Vagina (tissue), 2 donors: Measurements from ENCODE around the gene UPK1B. TPM values are rescaled to one million over a fixed set of nuclear protein-coding genes. Genes with fewer than 3 reads are reported as not detected.

Source experiments
- DNase-seq, 2 donors: peaks; one replicate each; pipeline ENCODE4 v3.0.0-alpha.2; 2017; ENCODE audit errors: extremely low spot score in 2 of 2
- H3K27ac ChIP-seq: fragments of 200-600 bp; sonication (generic); one replicate; pipeline ENCODE4 v1.5.1; 2019
- H3K27me3 ChIP-seq: fragments of 200-600 bp; sonication (generic); one replicate; pipeline ENCODE4 v1.5.1; 2019
- H3K36me3 ChIP-seq, 2 donors: fragments of 200-600 bp; sonication (generic); one replicate each; pipeline ENCODE4 v1.5.1; 2017 to 2019
- H3K4me1 ChIP-seq: fragments of 200-600 bp; sonication (generic); one replicate; pipeline ENCODE4 v1.5.1; 2019
- H3K4me3 ChIP-seq, 2 donors: fragments of 200-600 bp; sonication (generic); 1 replicate in 1 of 2; 2 replicates in 1 of 2; pipeline ENCODE4 v1.5.1; 2016 to 2019
- H3K9me3 ChIP-seq: fragments of 200-600 bp; sonication (generic); one replicate; pipeline ENCODE4 v1.5.1; 2019
- POLR2A ChIP-seq, 2 donors: fragments of 450-650 bp; IDR thresholded peaks; one replicate each; pipeline ENCODE4 v1.6.1; 2017; ENCODE audit warnings: antibody characterized with exemption in 2 of 2, mild to moderate bottlenecking in 2 of 2, moderate library complexity in 2 of 2
- POLR2AphosphoS5 ChIP-seq, 2 donors: sonication (generic); formaldehyde crosslinking; IDR thresholded peaks; one replicate each; pipeline ENCODE4 v1.9.0; 2017; ENCODE audit warnings: antibody characterized with exemption in 2 of 2, mild to moderate bottlenecking in 2 of 2, low read depth in 1 of 2; ENCODE audit not compliant: insufficient read depth in 1 of 2
- intact Hi-C: fragments of 100-400 bp; cut with DNase I; formaldehyde crosslinking; loops from one replicate; pipeline ENCODE4 v1.15.1; 2023
- total RNA-seq: library from RNA; depleted of rRNA; stranded (reverse); fragments of >200 nt; gene quantifications from one replicate; pipeline ENCODE4 v1.2.3, GENCODE V29; 2016
- TF ChIP-seq, protein P1 (sequence below), 3 experiments: fragments of 450-650 bp in 2 of 3; fragments of 200-600 bp in 1 of 3; sonication (generic) in 1 of 3; IDR thresholded peaks; one replicate each; pipeline ENCODE4 v1.5.1; 2017 to 2019; ENCODE audit warnings: antibody characterized with exemption in 3 of 3, mild to moderate bottlenecking in 2 of 3, moderate library complexity in 2 of 3

Gene UPK1B
- total RNA-seq, 1 donor from 2014 or later: not detected

GRCh38 chr3:119222391-119222790 is 49.0 kb downstream of the UPK1B start:
- intact Hi-C loops: no loop called here
- Histone ChIP-seq H3K9me3 (no peaks in the 10 kb centered on the region), H3K27ac (no peak overlapping the region), H3K27me3 (no peaks in the 10 kb centered on the region), H3K4me3 (no peak overlapping the region), H3K4me1 (no peaks in the 10 kb centered on the region), H3K36me3 (peaks cover 0 to 67% of the 10 kb centered on the region in 2 donors)
- no peak for TF ChIP-seq POLR2A (IDR thresholded peaks at IDR 0.05)
- TF ChIP-seq, protein P1, sequence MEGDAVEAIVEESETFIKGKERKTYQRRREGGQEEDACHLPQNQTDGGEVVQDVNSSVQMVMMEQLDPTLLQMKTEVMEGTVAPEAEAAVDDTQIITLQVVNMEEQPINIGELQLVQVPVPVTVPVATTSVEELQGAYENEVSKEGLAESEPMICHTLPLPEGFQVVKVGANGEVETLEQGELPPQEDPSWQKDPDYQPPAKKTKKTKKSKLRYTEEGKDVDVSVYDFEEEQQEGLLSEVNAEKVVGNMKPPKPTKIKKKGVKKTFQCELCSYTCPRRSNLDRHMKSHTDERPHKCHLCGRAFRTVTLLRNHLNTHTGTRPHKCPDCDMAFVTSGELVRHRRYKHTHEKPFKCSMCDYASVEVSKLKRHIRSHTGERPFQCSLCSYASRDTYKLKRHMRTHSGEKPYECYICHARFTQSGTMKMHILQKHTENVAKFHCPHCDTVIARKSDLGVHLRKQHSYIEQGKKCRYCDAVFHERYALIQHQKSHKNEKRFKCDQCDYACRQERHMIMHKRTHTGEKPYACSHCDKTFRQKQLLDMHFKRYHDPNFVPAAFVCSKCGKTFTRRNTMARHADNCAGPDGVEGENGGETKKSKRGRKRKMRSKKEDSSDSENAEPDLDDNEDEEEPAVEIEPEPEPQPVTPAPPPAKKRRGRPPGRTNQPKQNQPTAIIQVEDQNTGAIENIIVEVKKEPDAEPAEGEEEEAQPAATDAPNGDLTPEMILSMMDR (IDR thresholded peaks at IDR 0.05): no peak
- no peak for TF ChIP-seq POLR2AphosphoS5 (IDR thresholded peaks at IDR 0.05; ENCODE audit: insufficient read depth in 1 of 2, low read depth in 1 of 2)
- DNase-seq: no peak

DNA sequence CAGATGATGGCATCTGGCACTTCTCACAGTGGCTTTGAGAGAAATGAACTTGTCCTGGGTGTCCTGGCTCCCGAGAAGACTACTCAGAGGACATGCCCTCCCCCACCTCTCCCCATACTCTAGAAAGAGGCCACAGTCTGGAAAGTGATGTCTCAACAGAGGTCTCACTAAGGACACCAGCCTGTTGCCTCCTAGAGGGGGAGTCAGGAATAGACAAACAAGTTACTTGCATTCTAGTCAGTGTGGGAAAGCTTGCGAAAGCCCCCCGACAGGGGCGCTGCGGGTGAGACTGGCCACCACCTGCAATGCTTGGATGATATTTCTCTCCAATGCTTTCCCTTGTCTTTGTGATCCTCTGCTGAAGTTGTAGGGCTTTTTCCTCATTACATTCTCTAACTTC is 50.1 kb downstream of the UPK1B start:
- Histone ChIP-seq H3K27ac (no peak overlapping the region), H3K4me3 (no peak overlapping the region), H3K9me3 (no peaks in the 10 kb centered on the region), H3K27me3 (no peaks in the 10 kb centered on the region), H3K4me1 (no peaks in the 10 kb centered on the region), H3K36me3 (peaks cover 0 to 56% of the 10 kb centered on the region in 2 donors)
- no peak for TF ChIP-seq POLR2AphosphoS5 (IDR thresholded peaks at IDR 0.05; ENCODE audit: insufficient read depth in 1 of 2, low read depth in 1 of 2)
- no peak for TF ChIP-seq POLR2A (IDR thresholded peaks at IDR 0.05)
- TF ChIP-seq, protein P1 (IDR thresholded peaks at IDR 0.05): no peak
- DNase-seq: no peak
- intact Hi-C loops: no loop called here

DNA sequence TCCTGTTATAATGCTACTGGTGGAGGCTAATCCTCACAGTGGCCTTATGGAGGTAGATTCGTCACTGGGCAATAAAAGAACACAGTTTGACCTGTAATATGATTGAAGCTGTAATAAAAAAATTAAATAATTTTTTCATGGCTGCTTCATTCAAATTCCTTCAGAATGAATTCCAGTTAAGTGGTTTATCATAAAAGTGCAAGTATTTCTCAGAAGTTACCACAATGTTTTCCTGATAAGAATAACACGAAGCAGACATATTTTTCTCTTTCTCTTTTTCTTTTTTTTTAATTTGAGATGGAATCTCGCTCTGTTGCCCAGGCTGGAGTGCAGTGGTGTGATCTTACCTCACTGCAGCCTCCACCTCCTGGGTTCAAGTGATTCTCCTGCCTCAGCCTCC is 51.7 kb downstream of the UPK1B start:
- TF ChIP-seq, protein P1 (IDR thresholded peaks at IDR 0.05): no peak
- TF ChIP-seq POLR2A (IDR thresholded peaks at IDR 0.05) (no peak), POLR2AphosphoS5 (IDR thresholded peaks at IDR 0.05; ENCODE audit: insufficient read depth in 1 of 2, low read depth in 1 of 2) (no peak)
- Histone ChIP-seq H3K9me3 (no peaks in the 10 kb centered on the region), H3K4me3 (no peak overlapping the region), H3K27me3 (no peaks in the 10 kb centered on the region), H3K36me3 (peaks cover 0 to 55% of the 10 kb centered on the region in 2 donors), H3K4me1 (no peaks in the 10 kb centered on the region), H3K27ac (no peak overlapping the region)
- DNase-seq: no peak
- intact Hi-C loops: no loop called here

DNA sequence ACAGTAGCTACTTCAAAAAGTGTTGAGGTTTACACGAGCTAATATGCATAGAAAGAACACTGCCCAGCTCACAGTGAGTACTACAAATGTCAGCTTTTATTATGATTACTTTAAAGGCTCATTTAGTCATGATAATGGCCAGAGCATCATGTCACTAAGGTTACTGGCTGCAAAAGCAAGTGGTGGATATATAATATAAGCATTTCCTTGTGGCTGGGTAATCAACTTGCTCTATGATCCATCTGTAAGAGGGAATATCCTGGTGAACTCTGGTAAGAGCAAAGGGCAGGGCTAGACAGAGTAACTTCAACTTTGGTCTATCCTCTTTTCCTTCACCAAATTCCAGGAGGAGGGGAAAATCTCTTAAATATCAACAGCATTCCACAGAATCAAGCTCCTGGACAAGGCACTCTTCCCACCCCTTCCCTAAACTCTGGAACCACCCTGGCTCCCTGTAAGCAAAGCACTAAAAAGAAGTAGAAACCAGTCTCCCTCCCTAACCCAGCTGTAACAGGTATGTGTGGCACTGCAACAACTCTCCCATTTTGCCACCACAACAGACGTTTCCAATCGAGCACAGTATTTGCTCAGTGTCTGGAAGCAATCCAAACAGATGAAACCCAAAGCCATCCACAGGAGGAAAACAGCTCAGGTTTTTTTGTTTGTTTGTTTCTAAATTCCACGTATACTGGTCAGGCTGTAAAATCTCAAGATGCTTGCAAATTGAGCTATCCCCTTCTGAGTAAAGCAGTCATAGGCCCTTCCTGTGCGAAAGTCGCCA is 53.9 kb downstream of the UPK1B start:
- no peak for DNase-seq
- Histone ChIP-seq H3K36me3 (peaks cover 0 to 43% of the 10 kb centered on the region in 2 donors), H3K4me3 (no peak overlapping the region), H3K9me3 (no peaks in the 10 kb centered on the region), H3K4me1 (no peaks in the 10 kb centered on the region), H3K27ac (no peak overlapping the region), H3K27me3 (no peaks in the 10 kb centered on the region)
- intact Hi-C loops: no loop called here
- TF ChIP-seq POLR2AphosphoS5 (IDR thresholded peaks at IDR 0.05; ENCODE audit: insufficient read depth in 1 of 2, low read depth in 1 of 2) (no peak), POLR2A (IDR thresholded peaks at IDR 0.05) (no peak)
- TF ChIP-seq, protein P1 (IDR thresholded peaks at IDR 0.05): no peak
